Measurements from ENCODE around the gene RNF133. TPM values are rescaled to one million over a fixed set of nuclear protein-coding genes. Genes with fewer than 3 reads are reported as not detected.

The RNF133 gene
- total and polyA plus RNA-seq, 2 donors from 2014 or later = 1.3 TPM; not detected in 1

GRCh38 chr7:122726881-122727280, 28.0 kb upstream of the RNF133 start:
- FAIRE-seq (no peak), DNase-seq (no peak)
- intact Hi-C loops (cut with DNase I) = no loop called here
- TF ChIP-seq CTCF (IDR thresholded peaks at IDR 0.05; ENCODE audit: borderline replicate concordance, extremely low read depth, insufficient read depth) = no peak
- Histone ChIP-seq H3K4me1 (ENCODE audit: control insufficient read depth in 2 of 3, insufficient read depth in 2 of 3, low read depth in 1 of 3, low read length in 3 of 3) (peaks cover 0 to 13% (median 2%) of the 10 kb centered on the region in 3 donors), H3K27ac (ENCODE audit: low read depth in 2 of 2, low read length in 2 of 2) (no peak overlapping the region), H3K4me3 (ENCODE audit: low read length in 3 of 3) (no peak overlapping the region), H3K9ac (ENCODE audit: low read length in 3 of 3) (no peak overlapping the region), H3K9me3 (ENCODE audit: control insufficient read depth in 2 of 3, insufficient read depth in 1 of 3, low read length in 3 of 3) (no peaks in the 10 kb centered on the region), H3K36me3 (ENCODE audit: control insufficient read depth in 2 of 3, insufficient read depth in 3 of 3, low read length in 3 of 3) (no peaks in the 10 kb centered on the region), H3K27me3 (ENCODE audit: control insufficient read depth, insufficient read depth, low read length) (no peaks in the 10 kb centered on the region)

- no peaks in the 10 kb centered on the region for H3K36me3 ChIP-seq (ENCODE audit: control insufficient read depth in 2 of 3, insufficient read depth in 3 of 3, low read length in 3 of 3)
- FAIRE-seq (no peak), DNase-seq (peak in 2 of 5 donors; percentile 37 to 38)
- peaks cover 0 to 13% (median 2%) of the 10 kb centered on the region in 3 donors for H3K4me1 ChIP-seq (ENCODE audit: control insufficient read depth in 2 of 3, insufficient read depth in 2 of 3, low read depth in 1 of 3, low read length in 3 of 3)
- intact Hi-C loops (cut with DNase I) = no loop called here
- H3K4me3 ChIP-seq (ENCODE audit: low read length in 3 of 3) = peak overlapping the region in 1 of 3 donors; percentile 6
- no peak overlapping the region for H3K27ac ChIP-seq (ENCODE audit: low read depth in 2 of 2, low read length in 2 of 2)
- H3K9me3 ChIP-seq (ENCODE audit: control insufficient read depth in 2 of 3, insufficient read depth in 1 of 3, low read length in 3 of 3) = no peaks in the 10 kb centered on the region
- H3K27me3 ChIP-seq (ENCODE audit: control insufficient read depth, insufficient read depth, low read length) = no peaks in the 10 kb centered on the region
- no peak for TF ChIP-seq CTCF (IDR thresholded peaks at IDR 0.05; ENCODE audit: borderline replicate concordance, extremely low read depth, insufficient read depth)
- H3K9ac ChIP-seq (ENCODE audit: low read length in 3 of 3) = no peak overlapping the region
Measured at GRCh38 chr7:122724366-122724765, 25.4 kb upstream of the RNF133 start.

- intact Hi-C loops (cut with DNase I) = no loop called here
- Histone ChIP-seq H3K9me3 (ENCODE audit: control insufficient read depth in 2 of 3, insufficient read depth in 1 of 3, low read length in 3 of 3) (no peaks in the 10 kb centered on the region), H3K27me3 (ENCODE audit: control insufficient read depth, insufficient read depth, low read length) (no peaks in the 10 kb centered on the region), H3K36me3 (ENCODE audit: control insufficient read depth in 2 of 3, insufficient read depth in 3 of 3, low read length in 3 of 3) (no peaks in the 10 kb centered on the region), H3K9ac (ENCODE audit: low read length in 3 of 3) (no peak overlapping the region), H3K4me3 (ENCODE audit: low read length in 3 of 3) (no peak overlapping the region), H3K27ac (ENCODE audit: low read depth in 2 of 2, low read length in 2 of 2) (no peak overlapping the region), H3K4me1 (ENCODE audit: control insufficient read depth in 2 of 3, insufficient read depth in 2 of 3, low read depth in 1 of 3, low read length in 3 of 3) (no peaks in the 10 kb centered on the region)
- DNase-seq (no peak), FAIRE-seq (no peak)
- no peak for TF ChIP-seq CTCF (IDR thresholded peaks at IDR 0.05; ENCODE audit: borderline replicate concordance, extremely low read depth, insufficient read depth)
Measured at GRCh38 chr7:122719010-122719578, 20.2 kb upstream of the RNF133 start.

All from kidney (tissue), 14 donors.